NCI-H446 (cell line): ENCODE data around the gene C11orf54.
"Not testable (repeated sequence)": the region's sequence is repeated elsewhere in the genome, so short reads cannot be mapped to it uniquely, and the experiment has no call there.

ENCODE experiments used
- DNase-seq, 2 experiments: peaks; one replicate each; lab custom pipeline; 2025; lab: John Stamatoyannopoulos, UW

The C11orf54 gene

DNA sequence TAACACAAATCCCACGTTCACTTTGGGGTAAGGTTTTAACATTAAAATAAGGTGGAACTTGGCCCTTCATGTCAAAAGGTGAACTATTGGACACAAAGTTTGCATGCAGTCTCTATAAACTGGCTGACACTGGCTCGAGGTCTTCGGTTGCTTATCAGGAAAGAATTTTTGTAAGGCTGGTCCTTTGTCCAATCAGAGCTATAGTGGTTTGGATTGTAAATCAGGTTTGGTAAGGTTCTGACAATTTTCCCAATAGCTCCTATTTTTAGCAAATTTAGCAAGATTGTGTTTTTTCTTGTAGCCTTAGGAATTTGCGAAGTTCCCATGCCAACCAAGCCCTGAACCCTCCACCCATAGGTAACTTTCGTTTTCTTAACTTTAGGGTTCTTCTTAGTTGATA is 25.0 kb downstream of the C11orf54 start:
- DNase-seq = no peak

DNA sequence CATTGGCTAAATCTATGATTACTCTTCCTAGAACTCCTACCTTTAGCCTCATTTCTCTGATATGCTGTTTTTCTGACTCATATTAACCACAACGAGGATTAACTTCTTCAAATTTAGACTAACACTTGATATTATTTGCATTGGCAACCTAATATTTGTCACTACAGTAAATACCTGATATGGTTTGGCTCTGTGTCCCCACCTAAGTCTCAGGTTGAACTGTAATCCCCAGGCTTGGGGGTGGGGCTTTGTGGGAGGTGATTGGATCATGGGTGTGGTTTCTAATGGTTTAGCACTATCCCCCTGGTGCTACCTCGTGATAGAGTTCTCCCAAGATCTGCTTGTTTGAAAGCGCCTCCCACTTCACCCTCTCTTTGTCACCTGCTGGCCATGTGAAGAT is 25.5 kb downstream of the C11orf54 start:
- DNase-seq = no peak

DNA sequence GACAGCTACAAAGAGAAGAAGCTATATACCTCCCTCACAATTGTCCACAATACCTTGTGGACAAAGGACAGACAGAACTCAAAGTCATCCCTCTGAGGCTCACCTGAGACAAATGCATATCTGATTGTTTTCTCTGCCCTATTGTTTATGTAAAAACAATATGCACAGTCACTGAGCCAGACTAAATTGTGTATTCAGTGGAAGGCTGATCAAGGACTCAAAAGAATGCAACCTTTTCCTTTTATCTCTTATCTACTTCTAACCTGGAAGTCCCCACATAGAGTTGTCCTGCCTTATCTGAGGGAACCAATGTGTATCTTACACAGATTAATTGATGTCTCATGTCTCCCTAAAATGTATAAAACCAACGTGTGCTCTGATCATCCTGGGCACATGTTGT is 28.7 kb downstream of the C11orf54 start:
- DNase-seq = no peak

DNA sequence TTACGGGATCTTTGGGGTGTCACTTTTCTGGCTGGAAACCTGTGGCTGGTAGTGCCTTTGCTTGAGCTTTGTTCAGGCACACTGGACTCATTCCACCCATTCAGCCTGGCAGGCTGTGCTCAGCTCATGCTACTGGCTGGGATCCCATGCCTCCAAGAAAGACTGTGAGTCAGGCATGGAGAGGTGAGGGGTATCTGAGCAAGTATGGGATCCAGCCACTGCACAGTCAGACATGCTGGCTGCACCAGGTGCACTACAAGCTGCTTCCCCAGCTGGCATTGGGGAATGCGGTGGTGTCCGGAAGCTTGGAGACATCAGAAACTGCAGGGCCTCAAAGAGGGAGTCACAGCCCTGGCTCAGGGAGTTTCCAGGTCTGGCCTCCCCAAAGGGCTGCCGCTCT is 30.7 kb downstream of the C11orf54 start:
- no peak for DNase-seq

DNA sequence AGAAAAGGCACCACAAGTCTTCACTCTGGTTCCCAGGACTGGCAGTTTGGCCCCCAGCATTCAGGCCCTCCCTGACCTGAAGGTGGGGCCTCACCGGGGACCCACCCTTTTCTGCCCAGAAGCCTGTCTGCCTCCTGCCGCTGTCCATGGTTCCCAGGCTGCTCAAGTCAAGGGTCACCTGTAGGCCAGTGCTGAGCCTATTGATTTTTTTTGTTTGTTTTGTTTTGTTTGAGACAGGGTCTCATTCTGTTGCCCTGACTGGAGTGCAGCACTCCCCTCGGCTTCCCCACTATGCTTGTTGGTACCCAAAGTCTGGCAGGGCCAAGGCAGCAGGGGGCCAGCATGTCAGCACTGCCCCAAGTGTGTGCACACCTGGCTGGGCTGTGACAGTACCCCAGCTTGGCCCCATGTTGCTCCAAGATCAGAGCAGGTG is 31.6 kb downstream of the C11orf54 start:
- DNase-seq = no peak

DNA sequence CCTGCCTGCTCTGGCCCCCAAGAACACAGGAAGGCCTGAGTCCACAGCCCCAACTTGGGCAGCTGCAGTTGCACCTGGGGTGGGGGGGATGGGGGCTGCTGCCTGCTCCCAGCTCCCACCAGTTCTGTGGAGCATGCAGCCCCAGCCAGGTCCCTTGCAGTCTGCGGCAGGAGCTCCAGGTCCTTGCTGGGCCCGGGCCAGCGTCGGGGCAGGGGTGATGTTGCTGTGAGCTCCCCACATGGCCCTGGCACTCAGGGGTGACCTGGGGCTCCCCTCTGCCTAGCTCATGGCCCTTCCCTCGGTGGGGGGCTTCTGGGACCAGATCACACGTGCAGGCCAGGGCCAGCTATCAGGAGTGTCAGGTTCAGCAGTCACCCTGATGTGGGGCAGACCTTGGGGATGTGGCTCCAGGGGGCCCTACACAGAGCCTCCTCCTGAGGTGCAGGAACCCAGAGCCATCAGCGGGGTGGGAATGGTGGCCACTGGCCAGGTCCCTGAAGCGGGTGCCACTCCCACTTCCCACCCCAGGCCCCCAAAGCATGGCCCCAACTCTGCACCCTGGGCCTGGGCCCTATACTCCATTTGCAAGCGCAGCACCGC is 32.2 kb downstream of the C11orf54 start:
- DNase-seq = no peak

DNA sequence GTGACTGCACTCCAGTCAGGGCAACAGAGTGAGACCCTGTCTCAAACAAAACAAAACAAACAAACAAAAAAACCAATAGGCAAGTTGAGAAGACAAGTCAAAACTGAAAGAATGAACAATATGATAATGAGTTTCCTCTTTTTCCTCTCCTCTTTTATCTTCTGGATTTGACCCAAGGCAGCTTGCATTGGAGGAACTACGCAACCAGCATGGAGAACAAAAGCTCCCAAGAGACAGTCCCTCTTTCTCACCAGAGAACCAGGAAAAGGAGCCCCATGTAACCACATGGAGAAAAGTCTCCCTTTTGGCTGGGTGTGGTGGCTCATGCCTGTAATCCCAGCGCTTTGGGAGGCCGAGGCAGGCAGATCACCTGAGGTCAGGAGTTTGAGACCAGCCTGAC is 33.1 kb downstream of the C11orf54 start:
- DNase-seq = not testable (repeated sequence)

DNA sequence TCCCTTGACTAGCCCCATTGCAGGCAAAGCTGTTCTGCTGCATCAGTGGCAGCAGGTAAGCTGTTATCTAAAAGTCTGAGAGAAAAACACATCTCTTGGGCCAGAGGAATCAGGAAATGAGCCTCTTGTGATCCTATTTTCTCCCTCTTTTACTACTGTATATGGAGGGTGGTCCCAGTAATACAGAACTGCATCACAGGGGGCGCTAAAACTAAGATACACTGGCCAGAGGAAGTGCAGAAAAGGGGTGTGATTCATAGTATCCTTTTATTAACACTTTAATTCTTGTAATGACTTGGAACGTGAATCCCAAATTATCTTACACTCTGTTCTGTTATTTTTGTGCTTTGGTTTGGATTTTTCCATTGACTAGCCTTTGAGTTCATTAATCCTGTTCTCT is 33.8 kb downstream of the C11orf54 start:
- no peak for DNase-seq

DNA sequence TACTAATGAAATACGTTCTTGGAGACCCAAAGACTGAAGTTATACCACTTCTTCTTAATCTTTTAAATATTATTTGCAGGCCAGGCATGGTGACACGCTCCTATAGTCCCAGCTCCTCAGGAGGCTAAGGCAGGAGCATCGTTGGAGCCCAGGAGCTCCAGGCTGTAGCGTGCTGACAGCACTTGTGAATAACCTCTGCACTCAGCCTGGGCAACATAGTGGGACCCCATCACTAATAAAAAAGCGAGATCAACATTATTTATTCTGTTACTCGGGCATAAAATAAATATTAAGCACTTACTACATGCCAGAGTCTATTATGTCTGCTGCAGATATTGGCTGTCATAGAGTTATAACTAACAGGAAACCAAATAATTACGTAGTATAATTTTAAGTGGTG is 41.9 kb downstream of the C11orf54 start:
- no peak for DNase-seq

DNA sequence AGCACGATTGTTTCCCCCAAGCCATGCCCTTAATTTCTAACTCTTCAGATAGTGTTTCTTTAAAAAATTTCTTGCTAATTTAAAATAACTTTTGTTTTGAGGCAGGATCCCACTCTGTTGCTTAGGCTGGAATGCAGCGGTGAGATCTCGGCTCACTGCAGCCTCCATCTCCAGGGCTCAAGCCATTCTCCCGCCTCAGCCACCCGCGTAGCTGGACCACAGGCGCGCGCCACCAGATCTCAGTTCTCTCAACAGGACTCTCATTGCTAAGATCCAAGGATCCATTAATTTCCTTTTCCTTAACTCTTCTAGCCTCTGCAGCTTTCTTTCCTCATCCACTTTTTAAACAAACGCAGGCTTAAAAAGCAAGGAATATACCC is 42.3 kb downstream of the C11orf54 start:
- no peak for DNase-seq

DNA sequence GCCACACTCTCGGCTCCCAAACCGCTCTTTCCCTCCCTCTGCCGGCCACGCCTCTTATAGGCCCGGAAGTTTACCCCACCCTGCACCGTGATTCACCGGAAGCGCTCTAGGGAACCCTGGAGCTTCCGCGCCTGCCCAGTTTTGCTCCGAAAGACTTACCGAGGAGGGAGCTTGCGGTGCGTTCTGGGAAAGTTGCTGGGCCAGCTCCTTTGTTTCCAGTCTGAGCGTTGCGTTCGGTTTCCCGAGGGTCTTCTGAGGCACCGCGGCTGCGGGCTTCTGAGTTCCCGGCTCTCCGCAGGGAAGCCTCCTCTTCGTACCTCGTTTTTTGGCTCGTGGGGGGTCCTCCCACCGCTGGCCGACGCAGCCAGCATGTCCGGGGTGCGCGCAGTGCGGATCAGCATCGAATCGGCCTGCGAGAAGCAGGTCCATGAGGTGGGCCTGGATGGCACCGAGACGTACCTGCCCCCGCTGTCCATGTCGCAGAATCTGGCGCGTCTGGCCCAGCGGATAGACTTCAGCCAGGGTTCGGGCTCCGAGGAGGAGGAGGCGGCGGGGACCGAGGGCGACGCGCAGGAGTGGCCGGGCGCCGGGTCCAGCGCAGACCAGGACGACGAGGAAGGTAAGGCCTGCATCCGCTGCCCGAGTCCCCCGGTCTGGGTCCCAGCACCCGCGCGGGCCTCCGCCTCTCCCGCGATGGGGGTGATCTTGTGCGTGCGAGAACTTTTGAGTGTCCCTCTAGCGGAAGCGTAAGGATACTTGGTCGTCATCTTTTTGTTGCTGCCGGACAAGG is 42.9 kb downstream of the C11orf54 start, which contains the start of gene MED17:
TSS of gene MED17 (plus strand) at position 138 of the 790 bp plus-strand sequence. CDS start at position 370, 232 bp downstream.
- peak; percentile 88 to 95 for DNase-seq

DNA sequence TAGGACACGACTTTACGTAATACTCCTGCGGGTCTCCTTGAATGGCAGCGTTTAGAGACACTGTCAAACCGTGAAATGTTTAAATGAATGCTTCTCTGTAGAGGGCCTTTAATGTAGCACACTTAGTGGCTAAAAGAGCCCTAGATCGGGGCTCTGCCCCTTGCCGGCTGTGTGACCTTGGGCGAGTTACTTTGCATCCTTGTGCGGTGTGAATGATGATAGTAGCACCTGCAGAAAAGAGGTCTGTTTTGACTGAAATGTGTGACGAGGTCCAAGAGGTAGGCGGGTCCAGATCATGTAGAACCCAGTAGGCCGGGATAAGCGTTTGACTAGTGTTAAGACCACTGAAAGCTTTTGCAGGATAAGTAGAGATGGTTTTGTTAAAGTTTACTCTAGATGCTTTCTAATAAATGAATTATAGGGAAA is 43.5 kb downstream of the C11orf54 start:
- no peak for DNase-seq

DNA sequence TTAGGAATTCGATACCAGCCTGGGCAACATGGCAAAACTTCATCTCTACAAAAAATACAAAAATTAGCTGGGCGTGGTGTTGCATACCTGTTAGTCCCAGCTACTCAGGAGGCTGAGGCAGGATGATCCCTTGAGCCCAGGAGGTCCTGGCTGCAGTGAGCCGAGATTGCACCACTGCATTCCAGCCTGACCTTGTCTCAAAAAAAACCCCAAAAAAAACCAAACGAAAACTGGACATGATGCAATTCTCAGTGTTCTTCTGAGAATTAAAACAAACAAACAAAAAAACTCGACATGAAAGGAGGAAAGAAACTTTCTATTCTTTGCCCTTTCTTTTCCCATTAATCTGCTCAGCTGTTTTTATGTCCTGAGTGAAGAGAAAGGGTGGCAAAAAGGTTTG is 50.0 kb downstream of the C11orf54 start:
- no peak for DNase-seq

DNA sequence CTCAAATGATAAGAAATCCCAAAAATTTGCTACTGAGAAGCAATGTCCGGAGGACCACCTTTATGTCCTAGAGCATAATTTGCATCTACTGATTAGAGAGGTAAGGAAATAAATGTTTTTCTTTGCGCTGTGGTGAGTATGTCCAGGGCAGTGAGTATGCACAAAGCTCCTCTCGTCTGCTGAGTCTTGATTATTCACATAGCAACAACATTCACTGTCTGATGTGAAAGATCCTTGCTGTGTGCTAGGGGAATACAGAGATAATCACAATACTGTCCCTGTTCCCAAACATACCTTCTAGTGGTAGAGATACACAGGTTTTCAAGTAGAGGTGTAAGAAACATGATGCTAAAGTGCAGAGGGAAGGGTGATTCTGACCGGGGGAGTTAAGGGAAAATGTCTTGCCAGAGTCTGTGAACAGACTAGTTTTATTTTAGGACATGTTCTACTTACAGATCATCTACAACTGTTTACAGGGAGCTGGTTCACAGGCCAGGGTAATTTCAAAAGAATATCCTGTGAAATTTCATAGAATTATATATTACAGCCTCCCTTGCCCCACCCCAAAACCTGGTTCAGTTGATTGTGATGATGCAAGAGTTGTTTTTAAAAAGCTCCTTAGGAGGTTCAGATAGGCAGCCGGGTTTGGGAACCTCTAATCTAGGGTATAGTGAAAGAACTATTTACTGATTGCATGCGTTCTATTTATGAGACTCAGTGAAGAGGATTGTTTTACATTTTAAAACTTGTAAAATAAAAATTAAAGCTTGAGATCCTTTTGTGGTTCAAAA is 55.2 kb downstream of the C11orf54 start:
- no peak for DNase-seq

DNA sequence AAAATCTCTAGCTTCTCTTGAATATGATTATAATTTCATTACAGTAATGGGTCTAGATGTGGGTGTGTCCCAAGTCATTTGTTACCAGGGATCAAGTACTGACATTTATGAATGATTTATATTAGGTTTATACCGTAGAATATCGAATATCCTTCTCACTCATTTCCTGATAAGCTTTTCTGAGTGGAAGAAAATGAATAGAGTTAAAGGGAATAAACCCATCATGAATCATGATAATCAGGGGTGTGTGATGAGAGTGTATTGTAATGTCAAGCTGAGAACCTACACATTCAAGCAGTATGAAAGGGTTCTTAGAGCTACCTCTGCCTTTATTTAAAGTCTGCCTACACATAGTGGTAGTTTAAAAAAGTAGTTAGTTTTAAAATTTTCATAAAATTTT is 59.9 kb downstream of the C11orf54 start:
- DNase-seq = no peak

DNA sequence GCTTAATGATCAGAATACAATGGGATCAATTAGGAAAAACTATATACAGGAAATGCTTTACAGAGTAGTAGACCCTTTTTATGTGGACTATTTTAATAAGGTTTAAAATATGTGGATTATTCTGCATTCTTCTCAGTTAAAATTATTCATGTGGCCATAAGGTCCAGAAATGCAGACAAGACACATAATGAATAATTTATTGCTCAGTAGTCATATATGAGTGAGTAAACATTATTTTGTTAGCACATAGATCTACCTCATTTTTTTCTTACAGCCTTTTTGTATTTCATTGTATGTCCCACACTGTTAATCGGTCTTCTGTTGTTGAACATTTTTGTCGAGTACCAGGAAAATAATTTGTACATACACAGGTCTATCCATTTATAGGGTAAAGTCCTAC is 63.4 kb downstream of the C11orf54 start:
- no peak for DNase-seq

DNA sequence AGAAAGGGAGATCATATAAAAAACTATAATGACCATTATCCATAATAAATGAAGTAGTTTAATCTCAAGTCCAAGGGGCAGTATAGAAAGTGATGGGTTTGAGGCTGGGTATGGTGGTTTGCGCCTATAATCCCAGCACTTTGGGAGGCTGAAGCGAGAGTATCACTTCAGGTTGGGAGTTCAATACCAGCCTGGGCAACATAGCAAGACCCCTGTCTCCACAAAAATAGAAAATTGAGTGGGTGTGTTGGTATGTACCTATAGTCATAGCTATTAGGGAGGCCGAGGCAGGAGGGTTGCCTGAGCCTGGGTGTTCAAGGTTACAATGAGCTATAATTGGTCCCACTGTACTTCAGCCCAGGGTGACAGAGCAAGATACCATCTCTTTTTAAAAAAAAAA is 66.5 kb downstream of the C11orf54 start:
- DNase-seq = no peak

DNA sequence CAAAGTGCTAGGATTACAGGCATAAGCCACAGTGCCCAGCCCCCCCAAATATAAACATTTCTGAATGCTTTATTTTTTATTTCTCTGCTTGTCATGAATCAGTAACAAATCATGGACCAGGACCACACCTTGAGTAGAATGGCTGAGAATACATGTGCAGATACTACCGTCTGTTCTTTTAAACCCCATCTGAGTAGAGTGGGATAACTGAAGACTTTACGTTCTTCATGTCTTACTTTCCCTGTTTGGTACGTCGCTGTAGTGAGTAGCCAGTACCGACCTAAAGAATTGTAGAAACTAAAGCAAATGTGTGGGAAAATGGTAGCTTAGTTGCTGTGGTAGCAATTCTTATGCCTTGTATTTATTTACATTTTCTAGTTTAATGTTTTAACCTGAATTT is 72.5 kb downstream of the C11orf54 start:
- DNase-seq = no peak
